ENCODE measurements around the gene BABAM1.

BABAM1 gene

DNA sequence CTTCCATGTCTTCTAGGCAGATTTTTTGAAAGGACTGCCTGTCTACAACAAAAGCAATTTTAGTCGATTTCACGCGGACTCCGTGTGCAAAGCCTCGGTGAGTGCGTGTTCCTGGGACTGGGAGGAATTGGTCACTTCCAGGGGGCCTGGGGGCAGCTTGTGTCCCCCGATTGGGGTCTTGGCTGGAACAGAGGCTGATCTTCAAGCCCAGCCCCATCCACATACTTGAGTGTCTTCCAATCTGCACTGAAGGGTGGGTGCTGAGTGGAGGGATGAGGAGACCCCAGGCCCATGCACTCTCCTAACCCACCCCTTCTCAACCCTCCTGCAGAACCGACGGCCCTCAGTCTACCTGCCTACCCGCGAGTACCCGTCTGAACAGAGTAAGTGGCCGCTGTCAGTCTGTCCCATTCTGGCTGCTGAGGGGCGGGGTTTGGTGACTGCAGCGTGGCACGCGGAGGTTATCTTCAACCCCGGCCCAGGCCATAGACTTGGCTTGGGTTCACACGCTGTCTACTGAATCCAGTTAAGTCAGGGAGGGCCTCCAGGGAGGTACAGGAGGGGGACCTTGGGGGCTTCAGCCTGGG, 46.9 kb downstream of the BABAM1 start:
- TF ChIP-seq, protein P1, sequence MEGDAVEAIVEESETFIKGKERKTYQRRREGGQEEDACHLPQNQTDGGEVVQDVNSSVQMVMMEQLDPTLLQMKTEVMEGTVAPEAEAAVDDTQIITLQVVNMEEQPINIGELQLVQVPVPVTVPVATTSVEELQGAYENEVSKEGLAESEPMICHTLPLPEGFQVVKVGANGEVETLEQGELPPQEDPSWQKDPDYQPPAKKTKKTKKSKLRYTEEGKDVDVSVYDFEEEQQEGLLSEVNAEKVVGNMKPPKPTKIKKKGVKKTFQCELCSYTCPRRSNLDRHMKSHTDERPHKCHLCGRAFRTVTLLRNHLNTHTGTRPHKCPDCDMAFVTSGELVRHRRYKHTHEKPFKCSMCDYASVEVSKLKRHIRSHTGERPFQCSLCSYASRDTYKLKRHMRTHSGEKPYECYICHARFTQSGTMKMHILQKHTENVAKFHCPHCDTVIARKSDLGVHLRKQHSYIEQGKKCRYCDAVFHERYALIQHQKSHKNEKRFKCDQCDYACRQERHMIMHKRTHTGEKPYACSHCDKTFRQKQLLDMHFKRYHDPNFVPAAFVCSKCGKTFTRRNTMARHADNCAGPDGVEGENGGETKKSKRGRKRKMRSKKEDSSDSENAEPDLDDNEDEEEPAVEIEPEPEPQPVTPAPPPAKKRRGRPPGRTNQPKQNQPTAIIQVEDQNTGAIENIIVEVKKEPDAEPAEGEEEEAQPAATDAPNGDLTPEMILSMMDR (IDR thresholded peaks at IDR 0.05; ENCODE audit: extremely low read depth, insufficient read depth, missing control alignments), result no peak
- in situ Hi-C loops (cut with MboI; ENCODE audit: low pct_unique_long_range_greater_than_20kb, low sequenced_read_pairs, unreplicated experiment), result no loop called here
- DNase-seq (ENCODE audit: low spot score), result no peak

DNA sequence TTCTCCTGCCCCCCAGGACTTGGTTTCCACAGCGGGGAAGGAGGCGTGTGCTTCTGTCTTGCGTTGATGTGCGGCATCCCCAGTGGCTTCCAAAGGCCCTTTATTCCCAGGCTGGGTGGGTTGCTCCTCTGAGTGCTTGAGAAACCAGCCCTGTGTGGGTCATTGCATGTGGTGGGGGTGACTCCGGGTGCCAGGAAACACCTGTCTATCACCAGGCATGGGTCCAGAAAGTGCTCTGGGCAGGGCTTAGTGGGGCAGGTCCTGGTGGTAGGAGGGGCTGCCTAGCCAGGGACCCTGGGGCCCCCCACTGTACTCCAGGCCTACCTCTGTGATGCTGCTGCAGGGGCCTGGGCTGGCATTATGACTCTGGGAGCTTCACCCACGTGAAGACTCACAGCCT, 51.7 kb downstream of the BABAM1 start:
- in situ Hi-C loops (cut with MboI; ENCODE audit: low pct_unique_long_range_greater_than_20kb, low sequenced_read_pairs, unreplicated experiment), result no loop called here
- no peak for DNase-seq (ENCODE audit: low spot score)
- TF ChIP-seq, protein P1 (IDR thresholded peaks at IDR 0.05; ENCODE audit: extremely low read depth, insufficient read depth, missing control alignments), result no peak

DNA sequence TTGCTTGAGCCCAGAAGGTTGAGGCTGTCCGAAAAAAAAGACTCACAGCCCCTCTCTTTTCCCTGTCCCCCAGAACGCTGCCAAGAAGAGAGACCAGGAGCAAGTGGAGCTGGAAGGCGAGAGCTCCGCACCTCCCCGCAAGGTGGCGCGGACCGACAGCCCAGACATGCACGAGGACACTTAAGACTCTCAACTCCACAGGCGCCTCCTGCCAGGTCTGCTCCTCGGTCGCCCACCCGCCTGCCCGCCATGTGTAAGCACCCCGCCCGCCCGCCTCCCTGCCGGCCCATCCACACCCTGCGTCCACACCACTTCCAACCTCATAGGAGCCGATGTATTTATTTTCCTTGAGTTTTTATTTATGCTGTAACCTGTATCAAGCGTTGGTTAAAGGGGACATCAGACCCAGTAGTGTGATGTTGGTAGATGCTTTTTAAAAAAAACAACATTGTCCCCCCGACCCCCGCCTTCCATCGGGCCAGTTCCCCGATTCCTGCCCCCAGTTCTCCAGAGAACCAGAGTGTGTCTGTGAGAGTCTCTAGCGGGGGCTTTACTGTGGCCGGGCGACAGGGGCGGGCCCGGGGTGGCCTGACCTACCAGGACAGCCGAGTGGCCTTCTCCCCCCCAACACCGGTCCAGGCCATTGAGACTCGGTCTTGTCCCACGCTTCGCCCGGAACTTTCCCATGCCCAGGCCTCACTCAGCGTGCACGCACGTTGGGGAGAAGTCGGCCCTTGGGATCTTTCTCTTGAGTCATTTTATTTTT, 52.4 kb downstream of the BABAM1 start:
- TF ChIP-seq, protein P1 (IDR thresholded peaks at IDR 0.05; ENCODE audit: extremely low read depth, insufficient read depth, missing control alignments), result no peak
- DNase-seq (ENCODE audit: low spot score), result no peak
- in situ Hi-C loops (cut with MboI; ENCODE audit: low pct_unique_long_range_greater_than_20kb, low sequenced_read_pairs, unreplicated experiment), result no loop called here

DNA sequence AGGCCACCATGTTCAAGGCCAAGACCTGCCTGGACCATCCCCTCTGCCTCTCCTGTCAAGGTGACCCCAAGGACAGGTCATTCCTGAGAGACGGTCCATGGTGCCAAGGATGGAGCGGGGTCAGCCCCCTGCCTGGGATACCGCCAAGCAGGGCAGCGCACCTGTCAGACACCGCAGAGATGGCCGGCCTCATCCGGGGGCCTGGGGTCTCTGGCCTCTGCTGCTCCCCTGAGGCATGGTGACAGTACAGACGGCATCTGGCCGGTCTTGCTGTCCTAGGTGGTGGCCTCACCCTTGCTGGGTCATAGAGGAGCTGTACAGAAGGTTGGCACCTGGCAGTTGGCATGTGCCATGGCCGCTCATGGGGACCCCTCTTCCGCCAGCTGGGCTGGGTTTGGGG, 53.2 kb downstream of the BABAM1 start:
- TF ChIP-seq, protein P1 (IDR thresholded peaks at IDR 0.05; ENCODE audit: extremely low read depth, insufficient read depth, missing control alignments), result no peak
- DNase-seq (ENCODE audit: low spot score), result no peak

DNA sequence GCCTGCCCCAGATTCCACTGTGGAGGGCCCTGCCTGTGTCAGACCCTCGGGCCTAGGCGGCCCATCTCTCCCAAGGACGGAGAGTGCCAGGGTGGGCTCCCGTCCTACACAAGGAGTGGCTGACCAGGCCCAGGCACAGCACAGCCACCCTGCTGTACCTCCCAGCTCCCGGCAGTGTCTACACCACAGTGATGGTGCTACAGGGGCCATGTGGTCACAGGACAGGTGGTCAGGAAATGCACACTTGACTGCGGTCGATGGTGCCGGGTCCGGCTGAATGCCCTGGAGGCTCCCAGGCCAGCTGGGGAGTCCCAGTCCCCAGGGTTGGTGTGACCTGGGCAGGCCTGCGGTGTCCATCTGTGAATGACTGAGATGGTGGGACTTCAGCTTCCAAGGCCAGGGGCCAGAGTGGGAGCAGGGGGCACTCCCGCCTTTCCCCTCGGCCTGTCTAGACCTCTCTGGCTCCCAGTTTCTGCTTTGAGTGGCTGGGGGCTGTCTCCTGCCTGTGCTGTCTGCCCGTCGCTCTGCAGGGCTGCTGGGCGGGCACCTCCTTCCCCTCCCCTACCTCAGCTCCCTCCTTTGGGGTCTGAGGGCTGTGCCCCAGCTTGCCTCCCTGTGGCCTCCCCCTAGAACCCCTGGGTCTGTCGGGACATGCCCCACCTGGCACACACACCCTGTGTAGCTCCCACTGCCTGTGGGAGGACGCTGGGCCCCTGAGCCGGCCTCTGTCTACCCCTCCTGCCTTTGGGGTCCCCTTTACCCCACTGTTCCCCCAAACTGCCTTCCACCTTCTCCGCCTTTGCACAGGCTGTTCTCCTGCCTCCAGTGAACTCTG, 54.6 kb downstream of the BABAM1 start:
- in situ Hi-C loops (cut with MboI; ENCODE audit: low pct_unique_long_range_greater_than_20kb, low sequenced_read_pairs, unreplicated experiment), result no loop called here
- TF ChIP-seq, protein P1 (IDR thresholded peaks at IDR 0.05; ENCODE audit: extremely low read depth, insufficient read depth, missing control alignments), result no peak
- no peak for DNase-seq (ENCODE audit: low spot score)

More for the DNA sequence above, 53.2 kb downstream of the BABAM1 start:
- in situ Hi-C loops (cut with MboI; ENCODE audit: low pct_unique_long_range_greater_than_20kb, low sequenced_read_pairs, unreplicated experiment), result no loop called here

DNA sequence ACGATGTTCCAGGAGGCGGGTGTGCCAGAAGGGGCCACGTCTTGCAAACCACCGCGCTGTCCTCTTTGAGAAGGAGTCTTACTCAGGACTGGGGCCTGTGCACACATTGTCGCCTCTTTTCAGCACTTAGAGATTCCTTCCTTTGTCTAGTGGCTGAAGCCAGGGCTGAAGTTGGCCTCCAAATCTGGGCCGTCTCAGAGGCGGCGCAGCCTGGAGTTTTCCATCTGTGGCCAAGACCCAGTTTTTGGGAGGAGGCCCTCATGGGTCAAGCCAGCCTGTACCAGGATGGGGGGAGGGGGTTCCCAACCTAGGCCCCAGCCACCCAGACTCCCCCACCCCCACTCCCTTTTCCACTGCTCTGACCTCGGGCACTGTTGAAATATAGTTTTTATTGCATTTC, 55.6 kb downstream of the BABAM1 start:
- DNase-seq (ENCODE audit: low spot score), result no peak
- TF ChIP-seq, protein P1 (IDR thresholded peaks at IDR 0.05; ENCODE audit: extremely low read depth, insufficient read depth, missing control alignments), result no peak
- in situ Hi-C loops (cut with MboI; ENCODE audit: low pct_unique_long_range_greater_than_20kb, low sequenced_read_pairs, unreplicated experiment), result no loop called here
